IPS-18a (cell line): Measurements from ENCODE around the gene MROH2A.

ENCODE experiments used
- H3K27ac ChIP-seq: one replicate; pipeline ENCODE4 v1.5.1; 2013; ENCODE audit warnings: low read length
- H3K27me3 ChIP-seq: one replicate; pipeline ENCODE4 v1.6.1; 2013; ENCODE audit warnings: mild to moderate bottlenecking, low read length; ENCODE audit not compliant: control insufficient read depth, insufficient read depth
- H3K36me3 ChIP-seq: one replicate; pipeline ENCODE4 v1.6.1; 2013; ENCODE audit warnings: low read depth, low read length; ENCODE audit not compliant: control insufficient read depth
- H3K4me1 ChIP-seq: one replicate; pipeline ENCODE4 v1.6.1; 2013; ENCODE audit warnings: low read depth, low read length; ENCODE audit not compliant: control insufficient read depth
- H3K4me3 ChIP-seq: one replicate; pipeline ENCODE4 v1.5.1; 2013; ENCODE audit warnings: low read length
- H3K9ac ChIP-seq: one replicate; pipeline ENCODE4 v1.6.1; 2013; ENCODE audit warnings: mild to moderate bottlenecking, low read length, moderate library complexity
- H3K9me3 ChIP-seq: one replicate; pipeline ENCODE4 v1.6.1; 2013; ENCODE audit warnings: low read depth, low read length; ENCODE audit not compliant: control insufficient read depth

Gene MROH2A

DNA sequence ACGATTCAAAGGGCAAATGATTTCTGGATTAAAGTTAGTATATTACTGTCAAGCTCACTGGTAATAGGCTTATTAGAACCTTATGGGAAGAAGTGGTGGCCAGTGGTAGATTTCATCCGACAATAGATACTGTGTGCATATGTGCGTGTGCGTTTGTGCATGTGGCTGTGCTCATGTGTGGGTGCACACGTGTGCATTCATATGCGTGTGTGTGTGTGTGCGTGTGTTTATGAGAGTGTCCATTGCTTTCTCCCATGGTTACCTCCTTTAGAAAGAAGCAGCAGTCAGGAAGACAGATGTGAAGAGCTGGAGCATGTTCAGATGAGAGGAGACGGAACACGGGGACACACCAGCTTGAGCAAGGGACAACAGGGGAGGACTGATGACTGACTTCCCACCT, 8.9 kb upstream of the MROH2A start:
- H3K4me3 ChIP-seq: no peak overlapping the region
- H3K27me3 ChIP-seq: no peaks in the 10 kb centered on the region
- no peak overlapping the region for H3K27ac ChIP-seq
- H3K36me3 ChIP-seq: no peaks in the 10 kb centered on the region
- H3K4me1 ChIP-seq: peaks cover 9% of the 10 kb centered on the region
- no peak overlapping the region for H3K9ac ChIP-seq
- H3K9me3 ChIP-seq: no peaks in the 10 kb centered on the region

DNA sequence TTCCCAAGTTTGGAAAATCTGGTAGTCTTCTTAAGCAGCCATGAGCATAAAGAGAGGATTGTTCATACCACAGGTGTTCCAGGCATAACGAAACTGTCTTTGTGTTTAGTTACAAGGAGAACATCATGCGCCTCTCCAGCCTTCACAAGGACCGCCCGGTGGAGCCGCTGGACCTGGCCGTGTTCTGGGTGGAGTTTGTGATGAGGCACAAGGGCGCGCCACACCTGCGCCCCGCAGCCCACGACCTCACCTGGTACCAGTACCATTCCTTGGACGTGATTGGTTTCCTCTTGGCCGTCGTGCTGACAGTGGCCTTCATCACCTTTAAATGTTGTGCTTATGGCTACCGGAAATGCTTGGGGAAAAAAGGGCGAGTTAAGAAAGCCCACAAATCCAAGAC, 6.0 kb upstream of the MROH2A start:
- no peaks in the 10 kb centered on the region for H3K36me3 ChIP-seq
- H3K9me3 ChIP-seq: no peaks in the 10 kb centered on the region
- peaks cover 9% of the 10 kb centered on the region for H3K4me1 ChIP-seq
- H3K9ac ChIP-seq: no peak overlapping the region
- no peak overlapping the region for H3K27ac ChIP-seq
- no peak overlapping the region for H3K4me3 ChIP-seq
- H3K27me3 ChIP-seq: no peaks in the 10 kb centered on the region

- Histone ChIP-seq H3K9ac (no peak overlapping the region), H3K4me3 (no peak overlapping the region)
These were observed 5.5 kb upstream of the MROH2A start for GRCh38 chr2:233772583-233772982.

GRCh38 chr2:233773854-233774253, 4.3 kb upstream of the MROH2A start:
- Histone ChIP-seq H3K4me3 (no peak overlapping the region), H3K4me1 (no peaks in the 10 kb centered on the region), H3K36me3 (no peaks in the 10 kb centered on the region), H3K27me3 (no peaks in the 10 kb centered on the region), H3K27ac (no peak overlapping the region), H3K9me3 (no peaks in the 10 kb centered on the region), H3K9ac (no peak overlapping the region)

More at GRCh38 chr2:233772583-233772982, 5.5 kb upstream of the MROH2A start:
- H3K27ac ChIP-seq: no peak overlapping the region
- no peaks in the 10 kb centered on the region for H3K27me3 ChIP-seq
- no peaks in the 10 kb centered on the region for H3K36me3 ChIP-seq
- H3K9me3 ChIP-seq: no peaks in the 10 kb centered on the region
- H3K4me1 ChIP-seq: peaks cover 7% of the 10 kb centered on the region

DNA sequence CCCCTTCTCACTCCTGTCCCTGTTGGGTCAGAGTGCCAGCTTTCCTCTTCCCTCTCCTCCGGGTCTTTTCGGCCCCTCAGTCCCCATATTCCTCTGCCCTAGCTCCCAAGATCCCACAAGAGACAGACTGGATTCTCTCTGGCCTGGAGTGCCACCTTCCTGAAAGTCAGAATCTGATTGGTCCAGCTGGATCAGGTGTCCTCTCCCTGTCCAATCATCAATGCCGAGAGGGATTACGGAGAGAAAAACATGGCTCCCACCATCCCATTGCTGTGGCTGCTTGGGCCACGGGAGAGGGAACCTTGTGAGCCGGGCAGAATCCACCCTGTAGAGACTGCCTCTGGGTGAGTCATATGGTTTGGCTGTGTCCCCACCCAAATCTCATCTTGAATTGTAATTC, 2.7 kb upstream of the MROH2A start:
- Histone ChIP-seq H3K4me1 (no peaks in the 10 kb centered on the region), H3K27ac (no peak overlapping the region), H3K27me3 (no peaks in the 10 kb centered on the region), H3K36me3 (no peaks in the 10 kb centered on the region), H3K9ac (no peak overlapping the region), H3K4me3 (no peak overlapping the region), H3K9me3 (no peaks in the 10 kb centered on the region)

GRCh38 chr2:233779722-233780121, 1.6 kb downstream of the MROH2A start:
- H3K36me3 ChIP-seq: no peaks in the 10 kb centered on the region
- H3K4me3 ChIP-seq: no peak overlapping the region
- no peak overlapping the region for H3K9ac ChIP-seq
- H3K9me3 ChIP-seq: no peaks in the 10 kb centered on the region
- no peaks in the 10 kb centered on the region for H3K27me3 ChIP-seq
- H3K4me1 ChIP-seq: no peaks in the 10 kb centered on the region
- H3K27ac ChIP-seq: no peak overlapping the region

DNA sequence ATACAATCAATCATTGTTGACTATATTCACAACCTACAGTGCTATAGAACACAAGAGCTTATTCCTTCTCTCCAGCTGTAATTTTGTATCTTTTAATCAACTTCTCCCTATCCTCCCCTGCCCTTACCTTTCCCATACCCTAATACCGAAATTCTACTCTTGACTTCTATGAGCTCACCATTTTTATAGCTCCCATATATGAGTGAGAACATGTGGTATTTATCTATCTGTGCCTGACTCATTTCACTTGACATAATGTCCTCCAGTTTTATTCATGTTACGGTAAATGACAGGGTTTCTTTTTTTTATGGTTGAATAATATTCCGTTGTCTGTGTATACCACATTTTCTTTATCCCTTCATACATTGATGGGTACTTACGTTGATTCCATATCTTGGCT, 2.6 kb downstream of the MROH2A start:
- Histone ChIP-seq H3K27me3 (no peaks in the 10 kb centered on the region), H3K4me3 (no peak overlapping the region), H3K27ac (no peak overlapping the region), H3K4me1 (no peaks in the 10 kb centered on the region), H3K9ac (no peak overlapping the region), H3K36me3 (no peaks in the 10 kb centered on the region), H3K9me3 (no peaks in the 10 kb centered on the region)

- Histone ChIP-seq H3K9ac (no peak overlapping the region), H3K27ac (no peak overlapping the region), H3K4me3 (no peak overlapping the region), H3K27me3 (no peaks in the 10 kb centered on the region), H3K9me3 (no peaks in the 10 kb centered on the region), H3K4me1 (no peaks in the 10 kb centered on the region), H3K36me3 (no peaks in the 10 kb centered on the region)
These were observed 11.4 kb downstream of the MROH2A start for GRCh38 chr2:233789554-233789953.

DNA sequence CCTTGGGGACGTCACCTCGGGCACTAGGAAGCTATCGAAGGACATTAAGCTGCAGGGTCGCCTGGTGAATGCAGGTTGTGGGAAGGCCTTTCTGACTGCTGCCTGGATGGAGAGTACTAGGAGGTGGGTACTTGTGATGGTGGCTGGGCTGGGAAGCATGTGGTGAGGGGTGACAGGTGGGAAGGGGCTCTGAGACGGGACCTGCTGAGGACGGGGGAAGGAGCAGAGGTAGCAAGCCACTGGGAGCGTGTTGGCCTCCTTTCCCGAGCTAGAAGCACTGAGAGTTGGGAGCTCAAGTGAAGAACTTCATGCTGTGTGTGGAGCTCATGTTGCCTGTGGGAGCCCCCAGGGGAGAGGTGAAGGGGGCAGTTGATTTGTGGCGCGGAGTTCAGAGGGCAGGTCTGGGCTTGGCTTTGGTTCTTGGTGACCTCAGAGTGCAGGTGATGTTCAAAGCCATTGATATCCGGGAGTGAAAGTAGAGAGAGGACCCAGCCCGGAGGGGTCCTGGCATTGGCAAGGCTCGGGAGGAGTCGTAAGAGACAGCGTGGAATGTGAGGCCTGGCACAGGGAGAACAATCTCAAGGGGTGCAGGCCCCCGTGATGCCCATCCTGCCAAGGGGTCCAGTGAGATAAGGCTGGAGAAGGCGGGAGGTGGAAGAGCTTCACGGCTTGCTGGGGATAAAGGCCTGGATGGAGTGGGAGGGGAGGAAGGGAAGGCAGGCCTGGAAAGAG, 13.2 kb downstream of the MROH2A start:
- Histone ChIP-seq H3K4me1 (no peaks in the 10 kb centered on the region), H3K9me3 (no peaks in the 10 kb centered on the region), H3K9ac (no peak overlapping the region)

GRCh38 chr2:233791883-233792329, 13.8 kb downstream of the MROH2A start:
- no peaks in the 10 kb centered on the region for H3K27me3 ChIP-seq
- H3K9me3 ChIP-seq: no peaks in the 10 kb centered on the region
- H3K27ac ChIP-seq: no peak overlapping the region
- H3K36me3 ChIP-seq: no peaks in the 10 kb centered on the region
- no peak overlapping the region for H3K4me3 ChIP-seq
- no peaks in the 10 kb centered on the region for H3K4me1 ChIP-seq
- no peak overlapping the region for H3K9ac ChIP-seq

More for the DNA sequence above, 13.2 kb downstream of the MROH2A start:
- Histone ChIP-seq H3K4me3 (no peak overlapping the region), H3K27ac (no peak overlapping the region), H3K36me3 (no peaks in the 10 kb centered on the region), H3K27me3 (no peaks in the 10 kb centered on the region)

DNA sequence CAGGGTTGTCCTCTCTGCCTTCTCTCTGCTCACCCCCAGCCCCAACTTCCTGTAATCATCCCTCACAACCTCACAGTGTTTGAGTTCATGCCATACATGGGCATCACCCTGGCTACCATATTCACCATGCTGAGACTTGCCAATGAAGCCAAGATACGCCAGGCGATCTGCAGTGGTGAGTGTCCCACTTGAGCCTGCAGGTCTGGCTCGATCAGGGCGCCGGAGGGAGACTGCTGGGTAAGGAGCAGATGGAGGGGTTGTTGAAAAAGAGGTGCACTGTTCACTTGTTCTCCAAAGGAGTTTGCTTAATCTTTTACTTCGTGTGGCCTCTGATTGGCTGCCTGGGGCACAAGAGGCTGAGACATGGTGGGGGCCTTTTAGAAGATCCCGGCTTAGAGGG, 14.6 kb downstream of the MROH2A start:
- H3K27ac ChIP-seq: no peak overlapping the region
- H3K9me3 ChIP-seq: no peaks in the 10 kb centered on the region
- H3K9ac ChIP-seq: no peak overlapping the region
- H3K36me3 ChIP-seq: no peaks in the 10 kb centered on the region
- H3K27me3 ChIP-seq: no peaks in the 10 kb centered on the region
- H3K4me1 ChIP-seq: no peaks in the 10 kb centered on the region
- no peak overlapping the region for H3K4me3 ChIP-seq

DNA sequence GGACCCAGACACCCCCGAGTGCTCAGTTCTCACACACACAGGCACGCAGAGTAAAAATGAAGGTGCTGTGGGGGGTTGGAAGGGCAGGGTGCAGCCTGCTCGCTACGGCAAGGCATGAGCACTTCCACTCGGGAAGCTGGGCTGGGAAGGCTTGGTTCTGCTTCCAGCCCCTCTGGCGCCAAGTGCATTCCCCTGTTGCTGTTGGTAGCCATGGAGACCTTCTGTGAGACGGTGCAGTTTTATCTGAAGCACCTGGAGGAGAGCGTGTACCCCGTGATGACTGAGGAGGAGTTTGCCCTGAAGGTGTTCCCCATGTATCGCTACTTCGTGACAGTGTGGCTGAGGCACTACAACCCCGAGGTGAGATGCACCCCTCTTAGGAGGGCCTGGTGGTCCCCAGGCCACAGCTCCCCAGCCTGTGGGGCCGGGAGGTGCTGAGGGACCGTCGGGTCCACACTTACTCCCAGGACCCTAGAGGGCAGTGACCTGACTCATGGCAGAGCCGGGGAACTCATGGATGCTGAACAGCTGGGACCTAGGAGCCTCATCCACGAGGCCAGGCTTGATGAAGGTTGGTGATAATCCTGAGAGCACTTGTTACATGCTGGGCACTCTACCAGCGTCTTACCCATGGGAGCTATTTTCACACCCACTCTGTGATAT, 15.5 kb downstream of the MROH2A start:
- Histone ChIP-seq H3K4me3 (no peak overlapping the region), H3K9ac (no peak overlapping the region), H3K27me3 (no peaks in the 10 kb centered on the region), H3K36me3 (no peaks in the 10 kb centered on the region), H3K4me1 (no peaks in the 10 kb centered on the region), H3K27ac (no peak overlapping the region), H3K9me3 (no peaks in the 10 kb centered on the region)
